Measurements from ENCODE around the gene DNAI1.

DNAI1 gene

DNA sequence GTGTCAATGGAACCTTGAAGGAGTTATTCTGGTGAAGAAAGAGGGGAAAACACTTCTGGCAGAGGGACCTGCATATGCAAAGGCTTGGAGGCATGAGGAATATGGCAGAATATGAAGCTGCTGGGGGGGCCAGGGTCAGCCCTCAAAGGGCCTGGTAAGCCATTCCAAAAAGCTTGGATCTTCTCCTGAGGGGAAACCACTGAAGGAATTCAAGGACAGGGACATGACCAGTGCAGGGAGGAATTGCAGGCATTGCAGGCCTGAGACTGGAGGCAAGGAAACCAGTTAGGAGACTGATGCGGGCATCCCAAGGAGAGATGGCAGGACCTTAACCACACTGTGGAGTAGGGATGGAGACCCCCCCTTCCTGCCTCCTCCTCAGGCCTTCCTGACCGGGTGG, 42.8 kb downstream of the DNAI1 start:
- TF ChIP-seq SIN3A (IDR thresholded peaks at IDR 0.05; ENCODE audit: borderline replicate concordance, insufficient read depth, low read length) (no peak), POLR2AphosphoS5 (IDR thresholded peaks at IDR 0.05; ENCODE audit: low read depth, low read length) (no peak), TAF1 (IDR thresholded peaks at IDR 0.05; ENCODE audit: borderline replicate concordance, insufficient read depth, low read length) (no peak), FOXP2 (optimal IDR thresholded peaks at IDR 0.05; ENCODE audit: borderline replicate concordance, extremely low read depth, extremely low read length, insufficient read depth) (no peak)
- TF ChIP-seq, protein P1, sequence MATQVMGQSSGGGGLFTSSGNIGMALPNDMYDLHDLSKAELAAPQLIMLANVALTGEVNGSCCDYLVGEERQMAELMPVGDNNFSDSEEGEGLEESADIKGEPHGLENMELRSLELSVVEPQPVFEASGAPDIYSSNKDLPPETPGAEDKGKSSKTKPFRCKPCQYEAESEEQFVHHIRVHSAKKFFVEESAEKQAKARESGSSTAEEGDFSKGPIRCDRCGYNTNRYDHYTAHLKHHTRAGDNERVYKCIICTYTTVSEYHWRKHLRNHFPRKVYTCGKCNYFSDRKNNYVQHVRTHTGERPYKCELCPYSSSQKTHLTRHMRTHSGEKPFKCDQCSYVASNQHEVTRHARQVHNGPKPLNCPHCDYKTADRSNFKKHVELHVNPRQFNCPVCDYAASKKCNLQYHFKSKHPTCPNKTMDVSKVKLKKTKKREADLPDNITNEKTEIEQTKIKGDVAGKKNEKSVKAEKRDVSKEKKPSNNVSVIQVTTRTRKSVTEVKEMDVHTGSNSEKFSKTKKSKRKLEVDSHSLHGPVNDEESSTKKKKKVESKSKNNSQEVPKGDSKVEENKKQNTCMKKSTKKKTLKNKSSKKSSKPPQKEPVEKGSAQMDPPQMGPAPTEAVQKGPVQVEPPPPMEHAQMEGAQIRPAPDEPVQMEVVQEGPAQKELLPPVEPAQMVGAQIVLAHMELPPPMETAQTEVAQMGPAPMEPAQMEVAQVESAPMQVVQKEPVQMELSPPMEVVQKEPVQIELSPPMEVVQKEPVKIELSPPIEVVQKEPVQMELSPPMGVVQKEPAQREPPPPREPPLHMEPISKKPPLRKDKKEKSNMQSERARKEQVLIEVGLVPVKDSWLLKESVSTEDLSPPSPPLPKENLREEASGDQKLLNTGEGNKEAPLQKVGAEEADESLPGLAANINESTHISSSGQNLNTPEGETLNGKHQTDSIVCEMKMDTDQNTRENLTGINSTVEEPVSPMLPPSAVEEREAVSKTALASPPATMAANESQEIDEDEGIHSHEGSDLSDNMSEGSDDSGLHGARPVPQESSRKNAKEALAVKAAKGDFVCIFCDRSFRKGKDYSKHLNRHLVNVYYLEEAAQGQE (IDR thresholded peaks at IDR 0.05; ENCODE audit: insufficient read depth in 1 of 2, low read depth in 2 of 2, low read length in 2 of 2) = no peak

DNA sequence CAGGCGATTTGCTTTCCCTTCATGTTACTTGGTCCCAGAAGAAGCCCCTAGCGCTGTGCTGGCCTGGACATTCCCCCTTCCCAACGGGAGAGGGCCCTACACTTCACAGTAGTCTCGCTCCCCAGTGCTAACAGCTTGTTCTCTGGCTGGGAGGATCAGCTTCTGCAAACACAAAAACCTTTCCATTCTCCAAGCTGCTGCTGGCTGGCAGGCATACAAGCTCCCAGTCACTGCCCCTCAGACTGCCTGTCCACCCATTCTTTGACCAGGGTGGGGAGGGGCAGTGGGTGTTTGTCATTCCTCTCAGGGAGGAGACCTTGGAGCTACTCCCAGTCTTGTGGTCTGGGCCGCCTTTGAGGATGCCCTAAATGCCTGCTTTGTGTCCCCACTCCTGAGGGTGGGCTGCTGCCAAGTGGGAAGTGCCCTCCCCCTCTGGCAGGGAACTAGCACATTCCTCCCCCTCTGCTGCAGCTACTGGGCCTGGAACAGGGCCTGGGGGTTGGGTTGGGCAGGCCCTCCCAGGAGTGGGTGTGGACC, 43.4 kb downstream of the DNAI1 start:
- TF ChIP-seq, protein P1 (IDR thresholded peaks at IDR 0.05; ENCODE audit: insufficient read depth in 1 of 2, low read depth in 2 of 2, low read length in 2 of 2) = no peak
- TF ChIP-seq POLR2AphosphoS5 (IDR thresholded peaks at IDR 0.05; ENCODE audit: low read depth, low read length) (no peak), SIN3A (IDR thresholded peaks at IDR 0.05; ENCODE audit: borderline replicate concordance, insufficient read depth, low read length) (no peak), TAF1 (IDR thresholded peaks at IDR 0.05; ENCODE audit: borderline replicate concordance, insufficient read depth, low read length) (no peak), FOXP2 (optimal IDR thresholded peaks at IDR 0.05; ENCODE audit: borderline replicate concordance, extremely low read depth, extremely low read length, insufficient read depth) (no peak)

DNA sequence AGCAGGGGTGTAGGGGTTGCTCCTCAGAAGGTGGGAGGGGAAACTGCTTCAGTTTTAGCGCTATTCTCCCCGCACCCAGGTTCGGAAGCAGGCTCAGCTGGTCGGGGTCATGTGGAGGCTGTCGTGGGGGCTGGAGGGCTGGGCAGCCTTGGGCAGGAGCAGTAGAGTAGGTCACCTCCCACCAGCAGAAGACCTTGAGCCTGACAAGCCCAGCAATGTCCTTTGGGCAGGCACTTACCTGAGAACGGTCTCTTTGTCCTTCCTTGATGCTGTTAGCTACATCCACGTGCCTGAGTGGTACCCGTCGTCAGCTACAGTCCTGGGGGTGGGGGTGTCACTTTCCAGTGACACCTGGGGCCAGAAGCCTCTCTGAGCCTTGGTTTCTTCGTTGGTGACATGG, 43.9 kb downstream of the DNAI1 start:
- TF ChIP-seq SIN3A (IDR thresholded peaks at IDR 0.05; ENCODE audit: borderline replicate concordance, insufficient read depth, low read length) (no peak), TAF1 (IDR thresholded peaks at IDR 0.05; ENCODE audit: borderline replicate concordance, insufficient read depth, low read length) (no peak), POLR2AphosphoS5 (IDR thresholded peaks at IDR 0.05; ENCODE audit: low read depth, low read length) (no peak), FOXP2 (optimal IDR thresholded peaks at IDR 0.05; ENCODE audit: borderline replicate concordance, extremely low read depth, extremely low read length, insufficient read depth) (no peak)
- TF ChIP-seq, protein P1 (IDR thresholded peaks at IDR 0.05; ENCODE audit: insufficient read depth in 1 of 2, low read depth in 2 of 2, low read length in 2 of 2) = no peak

DNA sequence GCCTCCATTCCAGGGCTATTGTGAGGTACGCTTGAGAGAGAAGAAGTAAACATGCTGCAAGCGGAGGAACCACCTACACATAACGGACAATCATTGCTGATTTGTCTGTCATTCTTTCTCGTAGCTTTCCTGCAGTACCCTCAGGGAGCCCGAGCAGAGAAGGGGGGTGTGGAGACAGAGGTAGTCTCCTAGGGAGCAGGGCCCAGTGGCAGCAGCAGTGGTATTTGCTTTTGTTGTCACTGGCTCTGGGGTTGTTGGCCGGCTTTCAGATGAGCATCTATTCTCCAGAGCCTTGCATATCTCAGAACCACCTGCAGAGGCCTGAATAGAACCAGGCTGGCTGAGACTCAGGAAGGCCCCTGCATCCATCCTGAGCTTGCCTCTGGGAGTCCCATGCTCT, 44.3 kb downstream of the DNAI1 start:
- TF ChIP-seq TAF1 (IDR thresholded peaks at IDR 0.05; ENCODE audit: borderline replicate concordance, insufficient read depth, low read length) (no peak), SIN3A (IDR thresholded peaks at IDR 0.05; ENCODE audit: borderline replicate concordance, insufficient read depth, low read length) (no peak), POLR2AphosphoS5 (IDR thresholded peaks at IDR 0.05; ENCODE audit: low read depth, low read length) (no peak)
- TF ChIP-seq, protein P1 (IDR thresholded peaks at IDR 0.05; ENCODE audit: insufficient read depth in 1 of 2, low read depth in 2 of 2, low read length in 2 of 2) = no peak

DNA sequence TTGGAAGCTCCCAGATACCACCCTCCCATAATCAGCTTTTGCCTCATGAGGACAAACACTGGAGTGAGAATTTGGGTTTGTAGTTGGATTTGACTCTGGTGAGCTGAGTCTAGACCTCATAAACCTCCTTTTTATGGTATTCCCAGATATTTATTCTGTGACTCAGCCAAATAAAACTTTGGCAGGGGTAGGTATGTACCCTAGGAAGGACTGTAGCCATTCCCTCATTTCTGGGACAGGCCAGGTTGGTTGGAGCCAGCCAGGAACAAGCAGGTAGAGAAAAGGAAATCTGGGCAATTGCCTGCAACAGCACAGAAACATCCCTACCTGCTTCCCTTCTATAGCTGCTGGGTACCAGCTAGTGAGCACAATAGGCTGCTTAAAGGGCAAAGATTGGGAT, 44.8 kb downstream of the DNAI1 start:
- TF ChIP-seq, protein P1 (IDR thresholded peaks at IDR 0.05; ENCODE audit: insufficient read depth in 1 of 2, low read depth in 2 of 2, low read length in 2 of 2) = no peak
- TF ChIP-seq POLR2AphosphoS5 (IDR thresholded peaks at IDR 0.05; ENCODE audit: low read depth, low read length) = no peak
- TF ChIP-seq SIN3A (IDR thresholded peaks at IDR 0.05; ENCODE audit: borderline replicate concordance, insufficient read depth, low read length) = no peak
- no peak for TF ChIP-seq TAF1 (IDR thresholded peaks at IDR 0.05; ENCODE audit: borderline replicate concordance, insufficient read depth, low read length)
- TF ChIP-seq FOXP2 (optimal IDR thresholded peaks at IDR 0.05; ENCODE audit: borderline replicate concordance, extremely low read depth, extremely low read length, insufficient read depth) = no peak

Measured in PFSK-1 (cell line).